ENCODE data around the gene DCAF11. TPM values are rescaled to one million over a fixed set of nuclear protein-coding genes. Genes with fewer than 3 reads are reported as not detected.

Gene DCAF11
- total and polyA plus RNA-seq, 2 of the 13 experiments (the other 11 are each of a cell fraction or from before 2014, with no cell fraction given) = 150 to 257 TPM

GRCh38 chr14:24160850-24161804, 46.5 kb downstream of the DCAF11 start, which contains the start of gene IRF9 (continued):
- TF ChIP-seq SRSF4 (IDR thresholded peaks at IDR 0.05; ENCODE audit: low read depth, low read length, poor library complexity, severe bottlenecking) (no peak), ZNF777 (CRISPR knock-in tag; IDR thresholded peaks at IDR 0.05) (peak; percentile 64), TSC22D2 (CRISPR knock-in tag; IDR thresholded peaks at IDR 0.05; ENCODE audit: borderline replicate concordance) (peak; percentile 100), KMT2B (CRISPR knock-in tag; IDR thresholded peaks at IDR 0.05) (peak; percentile 91), KLF9 (CRISPR knock-in tag; IDR thresholded peaks at IDR 0.05; ENCODE audit: low read depth) (peak; percentile 98), CBX5 (CRISPR knock-in tag; IDR thresholded peaks at IDR 0.05; ENCODE audit: borderline replicate concordance) (peak; percentile 100), CEBPB (IDR thresholded peaks at IDR 0.05; ENCODE audit: borderline replicate concordance, low read depth, low read length) (no peak; the same call in 1 of the 2 replicates), ATM (IDR thresholded peaks at IDR 0.05; ENCODE audit: borderline replicate concordance) (no peak), TCF7 (IDR thresholded peaks at IDR 0.05; ENCODE audit: low read depth) (no peak), RFX3 (CRISPR knock-in tag; IDR thresholded peaks at IDR 0.05) (peak; percentile 58; the same call in 1 of the 2 replicates), ZNF501 (CRISPR knock-in tag; IDR thresholded peaks at IDR 0.05) (peak; percentile 99), ZBTB14 (CRISPR knock-in tag; IDR thresholded peaks at IDR 0.05) (no peak), AHR (CRISPR knock-in tag; IDR thresholded peaks at IDR 0.05) (peak; percentile 99), ZNF530 (CRISPR knock-in tag; IDR thresholded peaks at IDR 0.05; ENCODE audit: low read depth) (no peak), ZSCAN30 (CRISPR knock-in tag; IDR thresholded peaks at IDR 0.05) (peak; percentile 96), HOXA7 (CRISPR knock-in tag; IDR thresholded peaks at IDR 0.05) (no peak), MYC (CRISPR knock-in tag; IDR thresholded peaks at IDR 0.05; ENCODE audit: borderline replicate concordance) (peak; percentile 99), RCOR2 (CRISPR knock-in tag; IDR thresholded peaks at IDR 0.05) (peak; percentile 99), ZNF768 (CRISPR knock-in tag; IDR thresholded peaks at IDR 0.05) (peak; percentile 21; the same call in 1 of the 2 replicates), DRAP1 (CRISPR knock-in tag; IDR thresholded peaks at IDR 0.05) (peak; percentile 91)
- TF ChIP-seq, protein P1, sequence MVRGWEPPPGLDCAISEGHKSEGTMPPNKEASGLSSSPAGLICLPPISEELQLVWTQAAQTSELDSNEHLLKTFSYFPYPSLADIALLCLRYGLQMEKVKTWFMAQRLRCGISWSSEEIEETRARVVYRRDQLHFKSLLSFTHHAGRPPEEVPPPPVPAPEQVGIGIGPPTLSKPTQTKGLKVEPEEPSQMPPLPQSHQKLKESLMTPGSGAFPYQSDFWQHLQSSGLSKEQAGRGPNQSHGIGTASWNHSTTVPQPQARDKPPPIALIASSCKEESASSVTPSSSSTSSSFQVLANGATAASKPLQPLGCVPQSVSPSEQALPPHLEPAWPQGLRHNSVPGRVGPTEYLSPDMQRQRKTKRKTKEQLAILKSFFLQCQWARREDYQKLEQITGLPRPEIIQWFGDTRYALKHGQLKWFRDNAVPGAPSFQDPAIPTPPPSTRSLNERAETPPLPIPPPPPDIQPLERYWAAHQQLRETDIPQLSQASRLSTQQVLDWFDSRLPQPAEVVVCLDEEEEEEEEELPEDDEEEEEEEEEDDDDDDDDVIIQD (CRISPR knock-in tag; IDR thresholded peaks at IDR 0.05; ENCODE audit: low read depth) = peak; percentile 99
- TF ChIP-seq, protein P2, sequence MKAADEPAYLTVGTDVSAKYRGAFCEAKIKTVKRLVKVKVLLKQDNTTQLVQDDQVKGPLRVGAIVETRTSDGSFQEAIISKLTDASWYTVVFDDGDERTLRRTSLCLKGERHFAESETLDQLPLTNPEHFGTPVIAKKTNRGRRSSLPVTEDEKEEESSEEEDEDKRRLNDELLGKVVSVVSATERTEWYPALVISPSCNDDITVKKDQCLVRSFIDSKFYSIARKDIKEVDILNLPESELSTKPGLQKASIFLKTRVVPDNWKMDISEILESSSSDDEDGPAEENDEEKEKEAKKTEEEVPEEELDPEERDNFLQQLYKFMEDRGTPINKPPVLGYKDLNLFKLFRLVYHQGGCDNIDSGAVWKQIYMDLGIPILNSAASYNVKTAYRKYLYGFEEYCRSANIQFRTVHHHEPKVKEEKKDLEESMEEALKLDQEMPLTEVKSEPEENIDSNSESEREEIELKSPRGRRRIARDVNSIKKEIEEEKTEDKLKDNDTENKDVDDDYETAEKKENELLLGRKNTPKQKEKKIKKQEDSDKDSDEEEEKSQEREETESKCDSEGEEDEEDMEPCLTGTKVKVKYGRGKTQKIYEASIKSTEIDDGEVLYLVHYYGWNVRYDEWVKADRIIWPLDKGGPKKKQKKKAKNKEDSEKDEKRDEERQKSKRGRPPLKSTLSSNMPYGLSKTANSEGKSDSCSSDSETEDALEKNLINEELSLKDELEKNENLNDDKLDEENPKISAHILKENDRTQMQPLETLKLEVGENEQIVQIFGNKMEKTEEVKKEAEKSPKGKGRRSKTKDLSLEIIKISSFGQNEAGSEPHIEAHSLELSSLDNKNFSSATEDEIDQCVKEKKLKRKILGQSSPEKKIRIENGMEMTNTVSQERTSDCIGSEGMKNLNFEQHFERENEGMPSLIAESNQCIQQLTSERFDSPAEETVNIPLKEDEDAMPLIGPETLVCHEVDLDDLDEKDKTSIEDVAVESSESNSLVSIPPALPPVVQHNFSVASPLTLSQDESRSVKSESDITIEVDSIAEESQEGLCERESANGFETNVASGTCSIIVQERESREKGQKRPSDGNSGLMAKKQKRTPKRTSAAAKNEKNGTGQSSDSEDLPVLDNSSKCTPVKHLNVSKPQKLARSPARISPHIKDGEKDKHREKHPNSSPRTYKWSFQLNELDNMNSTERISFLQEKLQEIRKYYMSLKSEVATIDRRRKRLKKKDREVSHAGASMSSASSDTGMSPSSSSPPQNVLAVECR (CRISPR knock-in tag; IDR thresholded peaks at IDR 0.05; ENCODE audit: borderline replicate concordance) = peak; percentile 98
